ENCODE measurements around the gene FAM53A.
A peak's percentile ranks its signal among the peaks of the same experiment; 100 is the strongest.

Gene FAM53A

GRCh38 chr4:1686440-1687036, 2.4 kb upstream of the FAM53A start:
- no peak overlapping the region for H3K27ac ChIP-seq
- no peak for TF ChIP-seq ZFX (IDR thresholded peaks at IDR 0.05)
- TF ChIP-seq CTCF (conservative IDR thresholded peaks at IDR 0.05) = no peak

- peak overlapping the region; percentile 90 for H3K27ac ChIP-seq
- TF ChIP-seq ZFX (IDR thresholded peaks at IDR 0.05) (no peak), CTCF (conservative IDR thresholded peaks at IDR 0.05) (no peak)
These were observed 1.4 kb upstream of the FAM53A start for GRCh38 chr4:1685235-1686150.

GRCh38 chr4:1684506-1685234, 557 bp upstream of the FAM53A start:
- TF ChIP-seq CTCF (conservative IDR thresholded peaks at IDR 0.05) (no peak), ZFX (IDR thresholded peaks at IDR 0.05) (no peak)
- peak overlapping the region; percentile 90 for H3K27ac ChIP-seq

- peak overlapping the region; percentile 90 for H3K27ac ChIP-seq
- TF ChIP-seq ZFX (IDR thresholded peaks at IDR 0.05) = no peak
- TF ChIP-seq CTCF (conservative IDR thresholded peaks at IDR 0.05) = no peak
These were observed 815 bp downstream of the FAM53A start for GRCh38 chr4:1683261-1683735.

GRCh38 chr4:1682860-1683259, 1.3 kb downstream of the FAM53A start:
- TF ChIP-seq CTCF (conservative IDR thresholded peaks at IDR 0.05) = no peak
- no peak for TF ChIP-seq ZFX (IDR thresholded peaks at IDR 0.05)
- H3K27ac ChIP-seq = peak overlapping the region; percentile 90; the same call in 1 of the 2 replicates

GRCh38 chr4:1678244-1678643, 5.9 kb downstream of the FAM53A start:
- no peak for TF ChIP-seq ZFX (IDR thresholded peaks at IDR 0.05)
- no peak for TF ChIP-seq CTCF (conservative IDR thresholded peaks at IDR 0.05)
- H3K27ac ChIP-seq = no peak overlapping the region
